HG03064 (cell line): ENCODE results near the gene RASSF10.

ENCODE experiments used
- ATAC-seq: cut with Tn5 transposase; IDR thresholded peaks from one replicate; pipeline ENCODE4 v1.9.1; 2021; ENCODE audit warnings: low read depth; ENCODE audit not compliant: unreplicated experiment

The RASSF10 gene

GRCh38 chr11:13052130-13052571, 43.0 kb downstream of the RASSF10 start:
- ATAC-seq, result no peak

GRCh38 chr11:13053255-13053917, 44.3 kb downstream of the RASSF10 start:
- no peak for ATAC-seq

DNA sequence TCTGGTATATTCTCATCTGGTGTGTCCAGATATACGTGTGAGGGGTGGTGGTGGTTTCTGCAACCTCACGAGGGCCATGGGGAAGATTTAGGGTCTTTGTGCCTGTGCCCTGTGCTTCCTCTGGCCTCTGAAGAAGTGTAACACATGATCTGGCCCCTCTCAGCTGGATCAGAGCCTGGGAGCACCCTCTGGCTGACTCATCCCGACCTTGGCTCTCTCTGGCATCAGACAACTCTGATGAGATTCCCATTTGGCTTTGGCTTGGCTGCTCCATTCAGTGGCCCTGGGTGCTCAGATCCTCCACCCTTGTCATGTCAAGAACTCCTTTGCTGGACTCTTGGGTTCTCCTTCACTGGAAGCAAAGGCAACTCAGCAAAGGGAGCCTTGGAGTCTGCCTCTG, 45.2 kb downstream of the RASSF10 start:
- no peak for ATAC-seq

DNA sequence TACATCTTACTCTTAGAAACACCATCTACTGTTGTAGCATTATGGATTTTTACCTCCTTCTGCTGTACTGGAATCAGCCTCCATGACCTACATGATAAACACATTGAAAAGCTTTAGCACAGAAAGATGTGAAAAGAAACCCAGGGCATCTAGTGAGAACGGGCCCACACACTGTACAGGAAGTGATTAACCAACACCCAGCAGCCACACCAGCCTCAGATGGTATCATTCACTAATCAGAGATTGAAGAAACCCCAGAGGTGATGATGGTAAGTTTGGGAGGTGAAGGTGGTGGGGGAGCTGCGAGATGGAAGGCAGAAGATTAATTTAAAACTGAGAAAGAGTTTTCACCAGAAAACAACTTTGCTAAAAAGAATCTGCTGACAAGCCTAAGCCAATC, 46.1 kb downstream of the RASSF10 start:
- ATAC-seq, result no peak

- ATAC-seq, result no peak
Observed at GRCh38 chr11:13061294-13061990, 52.3 kb downstream of the RASSF10 start.
